SU-DHL-6 (cell line): Measurements from ENCODE around the gene DUS2.
"Not testable (repeated sequence)": the region's sequence is repeated elsewhere in the genome, so short reads cannot be mapped to it uniquely, and the experiment has no call there.

Experiments
- H2AFZ ChIP-seq: fragments of 200-600 bp; sonication (generic); 2 replicates; pipeline ENCODE4 v1.6.1; 2014; ENCODE audit warnings: low read depth, mild to moderate bottlenecking, moderate library complexity, mixed read lengths, antibody characterized with exemption, low read length; ENCODE audit not compliant: severe bottlenecking
- H3F3A ChIP-seq: fragments of 200-600 bp; shearing (Covaris generic); 2 replicates; pipeline ENCODE4 v1.6.0; 2016; ENCODE audit warnings: antibody characterized with exemption, mild to moderate bottlenecking; ENCODE audit not compliant: insufficient read depth
- H3K27ac ChIP-seq: fragments of 200-600 bp; sonication (generic); 2 replicates; pipeline ENCODE4 v1.5.1; 2016; ENCODE audit warnings: low read depth, mild to moderate bottlenecking, low read length, moderate library complexity, mixed read lengths
- H3K27me3 ChIP-seq: fragments of 200-600 bp; sonication (generic), shearing (Covaris generic); 2 replicates; pipeline ENCODE4 v1.6.0; 2014; ENCODE audit warnings: mild to moderate bottlenecking, low read length
- H3K36me3 ChIP-seq: fragments of 200-600 bp; sonication (generic); 2 replicates; pipeline ENCODE4 v1.6.1; 2014; ENCODE audit warnings: mild to moderate bottlenecking, low read length, mixed read lengths
- H3K4me2 ChIP-seq: fragments of 300-600, 200-600 bp; shearing (Covaris generic), sonication (generic); 2 replicates; pipeline ENCODE4 v1.6.0; 2014; ENCODE audit warnings: low read length, low read depth, mild to moderate bottlenecking; ENCODE audit not compliant: poor library complexity, severe bottlenecking
- H3K4me3 ChIP-seq: fragments of 200-600 bp; sonication (generic); 2 replicates; pipeline ENCODE4 v1.5.1; 2014; ENCODE audit warnings: antibody characterized with exemption, low read length, mild to moderate bottlenecking, mixed read lengths; ENCODE audit not compliant: insufficient read depth, poor library complexity, severe bottlenecking
- H3K79me2 ChIP-seq: fragments of 200-600 bp; sonication (generic); 2 replicates; pipeline ENCODE4 v1.6.1; 2014; ENCODE audit warnings: mild to moderate bottlenecking, low read length, moderate library complexity; ENCODE audit not compliant: insufficient read depth
- H3K9ac ChIP-seq: fragments of 200-600 bp; sonication (generic); 2 replicates; pipeline ENCODE4 v1.7.0; 2014; ENCODE audit warnings: mild to moderate bottlenecking, low read length
- H3K9me2 ChIP-seq: fragments of 200-600 bp; sonication (generic); replicated peaks from 2 replicates; pipeline ENCODE4 v1.6.1; 2014; ENCODE audit warnings: low read length; ENCODE audit not compliant: insufficient read depth
- H3K9me3 ChIP-seq: fragments of 200-600 bp; sonication (generic); 2 replicates; pipeline ENCODE4 v1.6.1; 2014; ENCODE audit warnings: low read length, mixed read lengths; ENCODE audit not compliant: insufficient read depth
- H4K20me1 ChIP-seq: fragments of 200-600 bp; sonication (generic); 2 replicates; pipeline ENCODE4 v1.6.1; 2014; ENCODE audit warnings: low read depth, mild to moderate bottlenecking, antibody characterized with exemption, low read length, moderate library complexity, mixed read lengths
- EZH2phosphoT487 ChIP-seq: fragments of 200-600 bp; sonication (generic), shearing (Covaris generic); conservative IDR thresholded peaks from 2 replicates; pipeline ENCODE4 v1.6.1; 2018; ENCODE audit warnings: mild to moderate bottlenecking, antibody characterized with exemption, low read length, moderate library complexity, mixed read lengths
- TF ChIP-seq, protein P1 (sequence below): fragments of 200-600 bp; sonication (generic); IDR thresholded peaks from one replicate; pipeline ENCODE4 v1.5.1; 2017; ENCODE audit warnings: antibody characterized with exemption, mild to moderate bottlenecking, low read length, moderate library complexity; ENCODE audit not compliant: insufficient read depth, poor library complexity, severe bottlenecking

The DUS2 gene

DNA sequence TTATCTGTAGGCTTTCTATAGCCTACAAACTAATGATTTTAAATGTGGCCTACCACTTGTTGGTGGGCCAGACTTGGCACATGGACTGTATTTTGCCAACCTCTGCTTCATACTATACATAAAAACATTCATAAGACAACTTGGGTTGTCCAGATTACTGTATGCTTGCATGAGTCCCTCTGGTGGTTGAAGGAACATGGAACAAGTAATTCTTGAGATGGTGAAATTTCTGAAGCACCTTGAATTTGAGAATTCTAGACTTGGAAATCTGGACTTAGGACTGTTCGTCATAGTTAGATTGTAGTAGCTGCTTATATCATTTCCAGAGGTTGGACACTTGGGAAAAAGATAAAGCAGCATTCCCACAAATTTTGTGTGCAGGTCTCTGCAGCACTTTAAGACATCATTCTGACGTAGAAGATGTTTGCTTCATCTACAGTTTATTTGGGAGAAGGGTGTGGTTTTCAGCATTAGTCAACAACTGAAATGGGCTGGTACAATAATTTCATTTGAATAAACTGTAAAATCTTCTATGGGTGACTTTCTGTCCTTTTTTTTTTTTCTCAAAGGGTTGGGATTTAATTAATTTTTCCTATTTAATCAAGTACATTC, 93.3 kb downstream of the DUS2 start:
- H3K9me2 ChIP-seq: no peaks in the 10 kb centered on the region
- no peak overlapping the region for H3K9ac ChIP-seq
- peaks cover 7% of the 10 kb centered on the region; the same call in 1 of the 2 replicates for H4K20me1 ChIP-seq
- H3K27ac ChIP-seq: no peak overlapping the region
- peaks cover 95% of the 10 kb centered on the region for H3K79me2 ChIP-seq
- H3K4me2 ChIP-seq: no peak overlapping the region
- TF ChIP-seq, protein P1, sequence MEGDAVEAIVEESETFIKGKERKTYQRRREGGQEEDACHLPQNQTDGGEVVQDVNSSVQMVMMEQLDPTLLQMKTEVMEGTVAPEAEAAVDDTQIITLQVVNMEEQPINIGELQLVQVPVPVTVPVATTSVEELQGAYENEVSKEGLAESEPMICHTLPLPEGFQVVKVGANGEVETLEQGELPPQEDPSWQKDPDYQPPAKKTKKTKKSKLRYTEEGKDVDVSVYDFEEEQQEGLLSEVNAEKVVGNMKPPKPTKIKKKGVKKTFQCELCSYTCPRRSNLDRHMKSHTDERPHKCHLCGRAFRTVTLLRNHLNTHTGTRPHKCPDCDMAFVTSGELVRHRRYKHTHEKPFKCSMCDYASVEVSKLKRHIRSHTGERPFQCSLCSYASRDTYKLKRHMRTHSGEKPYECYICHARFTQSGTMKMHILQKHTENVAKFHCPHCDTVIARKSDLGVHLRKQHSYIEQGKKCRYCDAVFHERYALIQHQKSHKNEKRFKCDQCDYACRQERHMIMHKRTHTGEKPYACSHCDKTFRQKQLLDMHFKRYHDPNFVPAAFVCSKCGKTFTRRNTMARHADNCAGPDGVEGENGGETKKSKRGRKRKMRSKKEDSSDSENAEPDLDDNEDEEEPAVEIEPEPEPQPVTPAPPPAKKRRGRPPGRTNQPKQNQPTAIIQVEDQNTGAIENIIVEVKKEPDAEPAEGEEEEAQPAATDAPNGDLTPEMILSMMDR: peak; percentile 14
- no peak for TF ChIP-seq EZH2phosphoT487
- no peaks in the 10 kb centered on the region for H3K36me3 ChIP-seq
- no peaks in the 10 kb centered on the region for H3K9me3 ChIP-seq
- no peak overlapping the region for H2AFZ ChIP-seq
- no peaks in the 10 kb centered on the region for H3K27me3 ChIP-seq
- no peaks in the 10 kb centered on the region for H3F3A ChIP-seq
- no peak overlapping the region for H3K4me3 ChIP-seq

DNA sequence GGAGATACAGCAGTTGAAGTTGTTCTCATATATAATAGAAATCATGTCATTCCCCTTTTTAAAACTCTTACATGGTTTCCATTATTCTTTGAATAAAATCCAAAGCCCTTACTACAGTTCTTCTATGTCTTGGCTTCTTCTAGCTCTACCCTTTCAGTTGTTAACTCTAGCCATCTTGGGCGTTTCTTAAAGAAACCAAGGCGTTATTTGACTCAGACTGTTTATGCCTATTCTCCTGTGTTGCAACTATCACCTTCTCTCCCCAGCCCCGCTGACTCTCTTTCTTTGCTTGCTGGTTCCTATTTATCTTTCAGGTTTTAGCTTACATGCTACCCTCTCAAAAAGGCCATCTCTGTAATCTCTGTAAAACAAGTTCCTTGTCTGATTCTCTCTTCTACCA, 94.8 kb downstream of the DUS2 start:
- Histone ChIP-seq H3K27me3 (no peaks in the 10 kb centered on the region), H3K36me3 (no peaks in the 10 kb centered on the region), H3K9me2 (no peaks in the 10 kb centered on the region), H4K20me1 (peaks cover 7% of the 10 kb centered on the region; the same call in 1 of the 2 replicates), H3K4me3 (no peak overlapping the region), H3F3A (no peaks in the 10 kb centered on the region), H3K79me2 (peaks cover 95% of the 10 kb centered on the region), H3K9ac (no peak overlapping the region), H3K9me3 (no peaks in the 10 kb centered on the region), H3K4me2 (no peak overlapping the region), H3K27ac (no peak overlapping the region), H2AFZ (no peak overlapping the region)
- TF ChIP-seq, protein P1: no peak
- TF ChIP-seq EZH2phosphoT487: no peak

DNA sequence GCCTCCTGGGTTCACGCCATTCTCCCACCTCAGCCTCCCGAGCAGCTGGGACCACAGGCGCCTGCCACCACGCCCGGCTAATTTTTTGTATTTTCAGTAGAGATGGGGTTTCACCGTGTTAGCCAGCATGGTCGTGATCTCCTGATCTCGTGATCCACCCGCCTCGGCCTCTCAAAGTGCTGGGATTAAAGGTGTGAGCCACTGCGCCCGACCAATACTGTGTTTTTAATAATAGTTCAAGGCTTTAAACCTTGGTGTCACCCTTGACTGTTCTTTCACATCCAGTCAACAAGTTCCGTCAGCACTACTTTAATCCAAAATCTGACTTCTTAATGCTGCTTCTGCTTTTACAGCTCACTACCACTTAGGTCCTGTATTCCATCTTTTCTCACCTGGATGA, 95.9 kb downstream of the DUS2 start:
- not testable (repeated sequence) for H3K4me3 ChIP-seq, H3K9me3 ChIP-seq, H3K4me2 ChIP-seq, H4K20me1 ChIP-seq, H3K27me3 ChIP-seq, H3F3A ChIP-seq, H3K9me2 ChIP-seq, H3K36me3 ChIP-seq, H2AFZ ChIP-seq, H3K27ac ChIP-seq, H3K9ac ChIP-seq
- H3K79me2 ChIP-seq: peaks cover 93% of the 10 kb centered on the region

DNA sequence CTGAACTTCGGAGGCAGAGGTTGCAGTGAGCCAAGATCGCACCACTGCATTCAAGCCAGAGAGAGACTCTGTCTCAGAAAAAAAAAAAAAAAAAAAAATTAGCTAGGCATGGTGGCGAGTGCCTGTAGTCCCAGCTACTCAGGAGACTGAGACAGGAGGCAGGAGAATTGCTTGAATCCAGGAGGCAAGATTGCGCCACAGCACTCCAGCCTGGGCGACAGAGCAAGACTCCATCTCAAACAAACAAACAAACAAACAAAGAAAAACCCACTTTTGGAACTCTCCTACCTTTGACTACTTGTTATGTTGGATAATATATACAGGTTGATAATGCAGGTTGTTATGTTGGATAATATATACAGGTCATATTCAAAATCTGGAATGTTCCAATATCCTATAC, 97.4 kb downstream of the DUS2 start:
- not testable (repeated sequence) for H3K4me2 ChIP-seq, H3K9me2 ChIP-seq, H3K27me3 ChIP-seq, H3K9ac ChIP-seq, H2AFZ ChIP-seq, H3K36me3 ChIP-seq, H3K27ac ChIP-seq, H3K9me3 ChIP-seq, H3K4me3 ChIP-seq, H4K20me1 ChIP-seq, H3F3A ChIP-seq
- peaks cover 92% of the 10 kb centered on the region for H3K79me2 ChIP-seq
